ENCODE measurements around the gene ZNF598. TPM values are rescaled to one million over a fixed set of nuclear protein-coding genes. Genes with fewer than 3 reads are reported as not detected.

The ZNF598 gene
- polyA plus RNA-seq (2011; rRNA removed) (15.3 and 17.7 TPM in 2 replicates), polyA plus RNA-seq (2017; fragmentation: RNase III; extraction: RNeasy Plus Mini Kit Qiagen cat#74134 plus additional on column Dnase treatment) (32.7 to 35.0 TPM (median 33.8 TPM) in 3 replicates), polyA minus RNA-seq (2011; rRNA and poly(A)+ RNA removed) (12.7 and 17.2 TPM in 2 replicates)
- 52.2 and 62.7 TPM in 2 replicates for polyA plus RNA-seq (2012; cell fraction: cytosol; rRNA removed)
- polyA plus RNA-seq (2012; cell fraction: nucleus; rRNA removed), result 120 and 183 TPM in 2 replicates

DNA sequence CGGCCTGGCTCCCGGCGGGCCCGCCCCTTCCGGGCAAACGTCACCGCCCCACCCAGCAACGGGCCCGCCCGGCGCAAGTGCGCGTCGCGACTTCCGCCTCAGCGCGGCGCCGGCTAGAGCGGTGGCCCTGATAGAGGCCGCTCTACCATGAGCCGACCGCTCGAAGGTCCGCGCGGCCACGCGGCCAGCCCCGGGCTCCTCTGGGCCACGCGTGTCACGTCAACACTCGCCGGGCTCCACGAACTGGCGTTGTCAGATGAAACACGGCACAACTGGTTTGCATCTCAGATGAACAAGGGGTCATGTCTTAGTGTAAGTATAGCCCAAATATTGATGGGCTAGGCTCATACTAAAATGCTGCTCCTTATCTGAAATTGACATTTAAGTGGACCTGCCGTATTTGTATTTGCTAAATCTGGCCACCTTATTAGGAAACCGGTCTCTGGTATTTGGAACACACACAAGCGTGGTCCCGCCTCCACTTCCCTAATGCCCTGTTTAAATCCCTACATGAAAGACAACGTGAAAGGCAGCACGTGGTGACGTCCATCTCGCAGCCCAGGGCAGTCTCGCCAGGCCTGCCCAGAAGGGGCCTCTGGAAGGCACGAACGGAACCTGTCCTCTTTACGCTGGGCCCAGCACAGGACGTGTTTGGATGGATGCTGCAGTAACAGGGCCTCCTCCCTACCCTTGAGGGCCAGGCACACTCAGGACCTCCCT is at the start of gene ZNF598:
TSS of gene ZNF598 (minus strand) at position 31 of the 720 bp plus-strand sequence.
- ChIA-PET CTCF (interaction anchor here (5.4 to 11.3 kb wide), 2 partner anchors 14 to 21 kb away, joined by 41 to 196 read pairs; partner anchors contain the start of genes GFER, NOXO1 and SYNGR3), POLR2A (no interaction called here)
- WGBS (ENCODE audit: missing lambda C conversion rate), result 16% methylated on average over 18 of the region's 52 CpGs
- Histone ChIP-seq H3K4me3 (peak within 1 kb of the TSS; percentile 94), H3K9me3 (no peaks in the 10 kb centered on the region), H3K27ac (peak within 1 kb of the TSS; percentile 95 to 98), H3K4me2 (peak within 1 kb of the TSS; percentile 91), H3K4me1 (peaks cover 53% of the 10 kb centered on the region)
- peak; percentile 89 to 90 for ATAC-seq
- DNase-seq (ENCODE audit: low read depth in 1 of 2, low spot score in 1 of 2), result peak; percentile 84 to 93
- no peak for FAIRE-seq
- TF ChIP-seq HEYL (CRISPR knock-in tag; IDR thresholded peaks at IDR 0.05) (no peak), FOXS1 (CRISPR knock-in tag; IDR thresholded peaks at IDR 0.05) (no peak), RAD21 (conservative IDR thresholded peaks at IDR 0.05 in 1 of 2, IDR thresholded peaks at IDR 0.05 in 1 of 2) (no peak), ZNF302 (CRISPR knock-in tag; IDR thresholded peaks at IDR 0.05) (no peak), FOSB (CRISPR knock-in tag; IDR thresholded peaks at IDR 0.05) (no peak; the same call in 1 of the 2 replicates), EHF (CRISPR knock-in tag; IDR thresholded peaks at IDR 0.05) (peak; percentile 48; the same call in 1 of the 2 replicates), SREBF2 (IDR thresholded peaks at IDR 0.05) (no peak), HOXB5 (CRISPR knock-in tag; IDR thresholded peaks at IDR 0.05) (peak; percentile 54; the same call in 1 of the 2 replicates), ZFP36 (IDR thresholded peaks at IDR 0.05; ENCODE audit: borderline replicate concordance, partially characterized antibody) (no peak), RFX5 (IDR thresholded peaks at IDR 0.05) (no peak), TFCP2L1 (CRISPR knock-in tag; IDR thresholded peaks at IDR 0.05) (peak; percentile 86), NFE2L2 (conservative IDR thresholded peaks at IDR 0.05; ENCODE audit: low read length) (no peak), HOXA7 (CRISPR knock-in tag; IDR thresholded peaks at IDR 0.05) (peak; percentile 39; the same call in 1 of the 2 replicates), MAFK (IDR thresholded peaks at IDR 0.05; ENCODE audit: partially characterized antibody) (no peak), CHD4 (IDR thresholded peaks at IDR 0.05; ENCODE audit: borderline replicate concordance) (no peak), MYC (IDR thresholded peaks at IDR 0.05; ENCODE audit: borderline replicate concordance, low read length) (peak; percentile 91), ZC3H11A (IDR thresholded peaks at IDR 0.05) (no peak), SMC3 (IDR thresholded peaks at IDR 0.05) (no peak), EP300 (IDR thresholded peaks at IDR 0.05) (no peak), HDAC2 (IDR thresholded peaks at IDR 0.05) (no peak), ESRRA (IDR thresholded peaks at IDR 0.05; ENCODE audit: borderline replicate concordance, low read length) (no peak), RARB (CRISPR knock-in tag; IDR thresholded peaks at IDR 0.05) (0 out of 2 replicates have a peak, but pooled peaks have one; percentile 42), MAZ (IDR thresholded peaks at IDR 0.05; ENCODE audit: borderline replicate concordance, low read depth, low read length) (no peak; the same call in 1 of the 2 replicates), HOXB13 (CRISPR knock-in tag; IDR thresholded peaks at IDR 0.05; ENCODE audit: low read depth) (peak; percentile 73; the same call in 1 of the 2 replicates), PHF8 (IDR thresholded peaks at IDR 0.05; ENCODE audit: borderline replicate concordance, low read depth) (peak; percentile 96), RNF2 (IDR thresholded peaks at IDR 0.05; ENCODE audit: borderline replicate concordance, low read depth) (no peak), TP53 (CRISPR knock-in tag; IDR thresholded peaks at IDR 0.05) (peak; percentile 63; the same call in 1 of the 2 replicates), JUN (IDR thresholded peaks at IDR 0.05) (peak; percentile 84 to 89), FOSL2 (IDR thresholded peaks at IDR 0.05) (no peak), FOSL2 (CRISPR knock-in tag; IDR thresholded peaks at IDR 0.05) (0 out of 2 replicates have a peak, but pooled peaks have one; percentile 19), POLR2A (IDR thresholded peaks at IDR 0.05; ENCODE audit: low read length) (peak; percentile 81), ZSCAN20 (CRISPR knock-in tag; IDR thresholded peaks at IDR 0.05) (0 out of 2 replicates have a peak, but pooled peaks have one; percentile 25)
- TF ChIP-seq, protein P1, sequence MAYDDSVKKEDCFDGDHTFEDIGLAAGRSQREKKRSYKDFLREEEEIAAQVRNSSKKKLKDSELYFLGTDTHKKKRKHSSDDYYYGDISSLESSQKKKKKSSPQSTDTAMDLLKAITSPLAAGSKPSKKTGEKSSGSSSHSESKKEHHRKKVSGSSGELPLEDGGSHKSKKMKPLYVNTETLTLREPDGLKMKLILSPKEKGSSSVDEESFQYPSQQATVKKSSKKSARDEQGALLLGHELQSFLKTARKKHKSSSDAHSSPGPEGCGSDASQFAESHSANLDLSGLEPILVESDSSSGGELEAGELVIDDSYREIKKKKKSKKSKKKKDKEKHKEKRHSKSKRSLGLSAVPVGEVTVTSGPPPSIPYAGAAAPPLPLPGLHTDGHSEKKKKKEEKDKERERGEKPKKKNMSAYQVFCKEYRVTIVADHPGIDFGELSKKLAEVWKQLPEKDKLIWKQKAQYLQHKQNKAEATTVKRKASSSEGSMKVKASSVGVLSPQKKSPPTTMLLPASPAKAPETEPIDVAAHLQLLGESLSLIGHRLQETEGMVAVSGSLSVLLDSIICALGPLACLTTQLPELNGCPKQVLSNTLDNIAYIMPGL (CRISPR knock-in tag; IDR thresholded peaks at IDR 0.05; ENCODE audit: borderline replicate concordance), result peak; percentile 83; the same call in 1 of the 2 replicates
- TF ChIP-seq, protein P2, sequence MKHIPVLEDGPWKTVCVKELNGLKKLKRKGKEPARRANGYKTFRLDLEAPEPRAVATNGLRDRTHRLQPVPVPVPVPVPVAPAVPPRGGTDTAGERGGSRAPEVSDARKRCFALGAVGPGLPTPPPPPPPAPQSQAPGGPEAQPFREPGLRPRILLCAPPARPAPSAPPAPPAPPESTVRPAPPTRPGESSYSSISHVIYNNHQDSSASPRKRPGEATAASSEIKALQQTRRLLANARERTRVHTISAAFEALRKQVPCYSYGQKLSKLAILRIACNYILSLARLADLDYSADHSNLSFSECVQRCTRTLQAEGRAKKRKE (CRISPR knock-in tag; IDR thresholded peaks at IDR 0.05; ENCODE audit: low read depth), result peak; percentile 57; the same call in 1 of the 2 replicates
- TF ChIP-seq, protein P3, sequence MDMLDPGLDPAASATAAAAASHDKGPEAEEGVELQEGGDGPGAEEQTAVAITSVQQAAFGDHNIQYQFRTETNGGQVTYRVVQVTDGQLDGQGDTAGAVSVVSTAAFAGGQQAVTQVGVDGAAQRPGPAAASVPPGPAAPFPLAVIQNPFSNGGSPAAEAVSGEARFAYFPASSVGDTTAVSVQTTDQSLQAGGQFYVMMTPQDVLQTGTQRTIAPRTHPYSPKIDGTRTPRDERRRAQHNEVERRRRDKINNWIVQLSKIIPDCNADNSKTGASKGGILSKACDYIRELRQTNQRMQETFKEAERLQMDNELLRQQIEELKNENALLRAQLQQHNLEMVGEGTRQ (IDR thresholded peaks at IDR 0.05), result peak; percentile 60
- TF ChIP-seq, protein P4, sequence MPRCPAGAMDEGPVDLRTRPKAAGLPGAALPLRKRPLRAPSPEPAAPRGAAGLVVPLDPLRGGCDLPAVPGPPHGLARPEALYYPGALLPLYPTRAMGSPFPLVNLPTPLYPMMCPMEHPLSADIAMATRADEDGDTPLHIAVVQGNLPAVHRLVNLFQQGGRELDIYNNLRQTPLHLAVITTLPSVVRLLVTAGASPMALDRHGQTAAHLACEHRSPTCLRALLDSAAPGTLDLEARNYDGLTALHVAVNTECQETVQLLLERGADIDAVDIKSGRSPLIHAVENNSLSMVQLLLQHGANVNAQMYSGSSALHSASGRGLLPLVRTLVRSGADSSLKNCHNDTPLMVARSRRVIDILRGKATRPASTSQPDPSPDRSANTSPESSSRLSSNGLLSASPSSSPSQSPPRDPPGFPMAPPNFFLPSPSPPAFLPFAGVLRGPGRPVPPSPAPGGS (IDR thresholded peaks at IDR 0.05), result peak; percentile 75
- TF ChIP-seq, protein P5, sequence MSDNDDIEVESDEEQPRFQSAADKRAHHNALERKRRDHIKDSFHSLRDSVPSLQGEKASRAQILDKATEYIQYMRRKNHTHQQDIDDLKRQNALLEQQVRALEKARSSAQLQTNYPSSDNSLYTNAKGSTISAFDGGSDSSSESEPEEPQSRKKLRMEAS (IDR thresholded peaks at IDR 0.05), result peak; percentile 97
